Natural killer cell treated with Interleukin-12 subunit alpha and Interleukin-12 subunit beta and Interleukin-15 and Interleukin-18, amount 100 ng/mL, for 72 hours (primary cell): ENCODE data around the gene CALHM6. TPM values are rescaled to one million over a fixed set of nuclear protein-coding genes. Genes with fewer than 3 reads are reported as not detected.
"Not testable (repeated sequence)": the region's sequence is repeated elsewhere in the genome, so short reads cannot be mapped to it uniquely, and the experiment has no call there.

ENCODE experiments used
- ATAC-seq, 2 donors: fragments of 150-1000 bp; cut with Tn5 transposase in 1 of 2; sonication (Bioruptor Pico), chemical (Tn5 transposase) in 1 of 2; 2 replicates each; pipeline ENCODE4 v1.10.0; 2021
- DNase-seq: peaks from one replicate; pipeline ENCODE4 v3.0.0; 2022; ENCODE audit warnings: low spot score
- H3K27ac Mint-ChIP-seq, 2 donors: 1 replicate in 1 of 2; 2 replicates in 1 of 2; pipeline ENCODE4 v1.8.0; 2022; ENCODE audit warnings: mixed read lengths in 2 of 2, mild to moderate bottlenecking in 1 of 2, moderate library complexity in 1 of 2
- H3K27me3 Mint-ChIP-seq, 2 donors: 1 replicate in 1 of 2; 2 replicates in 1 of 2; pipeline ENCODE4 v1.8.0; 2022; ENCODE audit warnings: mixed read lengths in 2 of 2
- H3K36me3 Mint-ChIP-seq: one replicate; pipeline ENCODE4 v1.8.0; 2022; ENCODE audit warnings: mixed read lengths
- H3K4me1 Mint-ChIP-seq, 2 donors: 1 replicate in 1 of 2; 2 replicates in 1 of 2; pipeline ENCODE4 v1.8.0; 2022; ENCODE audit warnings: low read depth in 2 of 2, mixed read lengths in 2 of 2, mild to moderate bottlenecking in 1 of 2
- H3K4me3 Mint-ChIP-seq: one replicate; pipeline ENCODE4 v1.8.0; 2022; ENCODE audit warnings: mixed read lengths
- H3K9me3 Mint-ChIP-seq: 2 replicates; pipeline ENCODE4 v1.8.0; 2022; ENCODE audit warnings: mixed read lengths
- total RNA-seq, 2 donors: library from RNA; stranded (reverse); gene quantifications; one replicate each; pipeline ENCODE4 v1.2.3, GENCODE V29; 2022

CALHM6 gene
- total RNA-seq, 2 donors from 2014 or later: 8.0 to 9.6 TPM

DNA sequence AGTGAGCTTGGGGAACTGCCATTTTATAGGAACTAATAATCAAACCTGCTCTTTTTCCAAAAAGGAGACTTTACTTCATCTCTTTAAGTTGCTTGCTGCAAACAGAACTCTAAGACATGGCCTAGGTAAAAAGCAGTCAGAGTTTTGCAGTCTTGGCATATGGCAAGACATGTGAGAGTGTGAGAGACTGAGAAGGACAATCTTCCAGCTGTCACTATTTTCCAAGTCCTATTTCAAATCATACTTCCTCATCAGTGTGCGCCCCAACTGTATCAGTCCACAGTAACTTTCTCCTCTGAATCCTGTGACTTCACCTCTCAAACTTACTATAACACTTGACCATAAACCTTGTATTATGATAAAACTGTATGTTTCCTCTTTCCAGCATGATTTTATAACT lies 10.4 kb downstream of the CALHM6 start:
- peaks cover 0 to 5% of the 10 kb centered on the region in 2 donors for H3K27me3 Mint-ChIP-seq
- H3K9me3 Mint-ChIP-seq: no peaks in the 10 kb centered on the region
- H3K27ac Mint-ChIP-seq: no peak overlapping the region
- ATAC-seq (no peak), DNase-seq (no peak)
- H3K36me3 Mint-ChIP-seq: no peaks in the 10 kb centered on the region
- peaks cover 20 to 29% of the 10 kb centered on the region in 2 donors for H3K4me1 Mint-ChIP-seq
- H3K4me3 Mint-ChIP-seq: no peak overlapping the region

DNA sequence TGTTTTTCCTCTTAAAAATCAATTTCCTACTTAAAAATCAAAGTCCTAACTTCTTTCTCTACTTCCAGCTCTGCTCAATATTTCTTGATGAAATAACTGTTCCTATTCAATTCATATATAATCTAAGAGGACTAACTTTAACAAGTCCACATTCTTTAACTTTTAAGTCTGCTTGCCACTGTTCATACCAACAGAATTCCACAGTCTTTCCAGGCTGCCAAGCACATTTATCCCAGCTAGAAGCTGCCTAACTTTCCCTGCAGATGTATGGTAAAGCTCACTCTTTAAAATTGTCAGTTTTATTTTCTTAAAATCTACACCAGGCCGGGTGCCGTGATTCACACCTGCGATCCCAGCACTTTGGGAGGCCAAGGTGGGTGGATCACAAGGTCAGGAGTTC lies 11.5 kb downstream of the CALHM6 start:
- peaks cover 24 to 30% of the 10 kb centered on the region in 2 donors for H3K4me1 Mint-ChIP-seq
- no peak overlapping the region for H3K4me3 Mint-ChIP-seq
- H3K36me3 Mint-ChIP-seq: no peaks in the 10 kb centered on the region
- ATAC-seq (no peak), DNase-seq (no peak)
- H3K27ac Mint-ChIP-seq: peak overlapping the region in 1 of 2 donors; percentile 61
- peaks cover 4% of the 10 kb centered on the region for H3K9me3 Mint-ChIP-seq
- H3K27me3 Mint-ChIP-seq: peaks cover 0 to 5% of the 10 kb centered on the region in 2 donors

DNA sequence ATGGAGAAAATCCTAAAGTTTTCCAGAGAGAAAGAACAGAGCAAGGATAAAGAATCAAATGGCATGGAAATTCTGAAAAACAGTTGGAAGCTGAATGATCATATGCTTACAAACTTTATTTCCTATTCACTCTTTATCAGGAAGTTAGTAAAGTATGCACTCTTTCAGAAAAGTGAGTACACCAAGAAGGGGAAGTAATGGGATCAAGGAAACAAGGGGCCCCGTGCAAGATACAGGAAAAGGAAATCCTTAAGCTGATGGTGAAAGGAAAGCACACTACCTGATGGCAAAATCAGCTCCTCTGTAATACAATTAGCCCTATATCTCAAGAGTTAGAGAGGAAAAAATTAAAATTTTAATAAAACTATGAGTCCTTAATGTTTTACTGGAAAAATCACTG lies 14.0 kb downstream of the CALHM6 start:
- DNase-seq (no peak), ATAC-seq (no peak)
- Mint-ChIP-seq H3K36me3 (peaks cover 4% of the 10 kb centered on the region), H3K27me3 (no peaks in the 10 kb centered on the region), H3K4me3 (peak overlapping the region; percentile 82), H3K27ac (peak overlapping the region; percentile 89 to 96), H3K4me1 (peaks cover 27 to 30% of the 10 kb centered on the region in 2 donors), H3K9me3 (peaks cover 4% of the 10 kb centered on the region)

DNA sequence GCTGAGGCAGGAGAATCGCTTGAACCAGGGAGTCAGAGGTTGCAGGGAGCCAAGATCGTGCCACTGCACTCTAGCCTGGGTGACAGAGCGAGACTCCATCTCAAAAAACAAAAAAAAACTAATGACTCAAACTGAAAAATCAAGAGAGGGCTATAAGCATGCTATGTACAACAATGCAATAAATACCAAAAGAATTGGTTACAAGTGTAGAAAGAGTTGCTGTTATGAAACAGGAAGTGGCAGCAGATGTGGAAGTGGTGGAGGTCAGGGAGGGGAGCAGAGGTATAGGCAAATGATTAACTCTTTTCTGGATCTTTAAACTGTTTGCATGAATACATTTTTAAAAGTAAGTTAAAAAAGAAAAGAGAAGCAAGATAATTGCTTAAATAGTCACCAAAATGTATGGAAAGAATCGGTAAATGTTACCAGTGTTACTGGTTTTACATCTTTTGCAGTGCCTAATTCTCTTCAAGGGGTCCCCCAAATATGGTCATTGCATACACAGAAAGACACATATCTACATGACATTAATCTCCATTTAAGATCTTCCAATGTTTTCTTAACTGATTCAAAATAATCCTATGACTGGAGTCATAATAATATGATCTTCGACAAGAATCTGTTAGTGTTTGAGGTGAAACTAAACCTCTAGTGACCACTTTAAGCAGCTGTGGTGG lies 15.0 kb downstream of the CALHM6 start:
- H3K4me3 Mint-ChIP-seq: peak overlapping the region; percentile 82
- peaks cover 4% of the 10 kb centered on the region for H3K9me3 Mint-ChIP-seq
- peak; percentile 96 for ATAC-seq
- H3K27me3 Mint-ChIP-seq: no peaks in the 10 kb centered on the region
- H3K36me3 Mint-ChIP-seq: peaks cover 4% of the 10 kb centered on the region
- peak overlapping the region; percentile 89 to 96 for H3K27ac Mint-ChIP-seq
- DNase-seq: peak; percentile 67
- peaks cover 27 to 30% of the 10 kb centered on the region in 2 donors for H3K4me1 Mint-ChIP-seq

DNA sequence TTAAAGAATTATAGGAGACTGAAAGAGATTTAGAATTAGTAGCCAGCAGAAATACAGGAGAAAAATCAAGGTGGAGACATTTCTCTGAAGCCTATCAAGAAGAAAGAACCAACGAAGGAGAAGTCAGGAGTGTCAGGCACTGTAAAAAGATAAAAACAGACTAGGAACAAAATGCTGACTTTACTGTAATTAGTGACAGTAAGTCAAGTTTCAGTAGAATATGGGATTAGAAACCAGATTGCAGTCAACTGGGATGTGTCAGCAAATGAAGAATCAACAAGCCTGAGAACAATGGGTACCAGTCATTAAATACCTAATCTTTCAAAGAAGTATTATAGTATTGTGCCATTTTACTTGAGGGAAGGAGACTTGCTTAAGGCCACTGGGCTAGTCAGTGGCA lies 21.6 kb downstream of the CALHM6 start:
- Mint-ChIP-seq H3K4me1 (peaks cover 0 to 3% of the 10 kb centered on the region in 2 donors), H3K27me3 (peaks cover 15 to 40% of the 10 kb centered on the region in 2 donors), H3K9me3 (peaks cover 3% of the 10 kb centered on the region), H3K4me3 (no peak overlapping the region), H3K36me3 (peaks cover 4% of the 10 kb centered on the region), H3K27ac (no peak overlapping the region)
- ATAC-seq (no peak), DNase-seq (no peak)

DNA sequence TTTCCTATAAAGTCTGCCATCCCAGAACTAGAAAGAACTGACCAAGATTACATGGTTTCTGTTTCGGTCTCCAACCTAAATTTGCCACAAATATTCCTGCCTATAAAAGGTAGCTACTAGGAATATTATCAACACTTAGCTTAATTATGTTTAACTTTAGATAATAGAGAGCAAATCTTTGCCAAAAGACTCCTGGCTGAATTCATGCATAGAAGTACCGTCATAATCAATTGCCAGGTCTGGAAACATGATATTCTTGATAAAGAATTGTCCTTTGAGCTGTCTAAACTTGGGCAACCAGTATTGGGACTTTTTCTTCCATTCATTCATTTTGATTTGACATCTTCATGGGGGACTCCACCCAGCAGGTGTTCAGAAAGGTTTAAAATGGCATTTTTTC lies 22.4 kb downstream of the CALHM6 start:
- Mint-ChIP-seq H3K9me3 (peaks cover 3% of the 10 kb centered on the region), H3K27ac (no peak overlapping the region), H3K36me3 (peaks cover 2% of the 10 kb centered on the region), H3K27me3 (peaks cover 15 to 40% of the 10 kb centered on the region in 2 donors), H3K4me1 (peaks cover 0 to 1% of the 10 kb centered on the region in 2 donors), H3K4me3 (no peak overlapping the region)
- no peak for ATAC-seq
- no peak for DNase-seq

DNA sequence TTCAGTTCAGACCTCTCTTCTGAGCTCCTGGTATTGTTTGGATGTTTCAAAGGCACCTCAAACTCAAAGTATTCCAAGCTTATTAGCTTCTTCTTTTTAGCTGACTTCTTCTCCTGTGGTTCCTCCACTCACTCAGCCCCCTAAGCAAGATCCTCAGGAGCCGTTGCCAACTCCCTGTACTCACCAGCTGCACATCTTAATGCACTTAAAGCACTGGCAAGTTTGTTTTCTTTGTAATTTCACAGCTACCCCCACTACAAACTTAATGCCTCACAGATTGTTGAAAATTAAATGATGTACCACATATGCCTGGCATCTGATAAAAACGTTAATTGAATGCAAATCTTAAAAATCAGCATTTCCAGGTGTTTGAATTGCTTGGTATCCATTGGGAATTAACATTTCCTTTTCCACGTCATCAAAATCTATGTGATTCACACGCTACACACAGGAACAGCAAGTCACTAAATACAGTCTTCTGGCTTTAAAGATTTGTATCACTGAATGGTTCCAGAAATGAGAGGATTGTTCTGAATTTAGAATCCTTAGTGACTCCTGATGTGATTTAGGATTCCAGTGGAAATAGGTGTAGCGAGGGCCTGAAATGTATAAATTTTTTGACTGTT lies 24.5 kb downstream of the CALHM6 start:
- Mint-ChIP-seq H3K9me3 (peaks cover 6% of the 10 kb centered on the region), H3K27me3 (peaks cover 17 to 52% of the 10 kb centered on the region in 2 donors), H3K4me3 (no peak overlapping the region), H3K27ac (no peak overlapping the region), H3K36me3 (peaks cover 9% of the 10 kb centered on the region), H3K4me1 (no peaks in the 10 kb centered on the region)
- DNase-seq (no peak), ATAC-seq (no peak)

DNA sequence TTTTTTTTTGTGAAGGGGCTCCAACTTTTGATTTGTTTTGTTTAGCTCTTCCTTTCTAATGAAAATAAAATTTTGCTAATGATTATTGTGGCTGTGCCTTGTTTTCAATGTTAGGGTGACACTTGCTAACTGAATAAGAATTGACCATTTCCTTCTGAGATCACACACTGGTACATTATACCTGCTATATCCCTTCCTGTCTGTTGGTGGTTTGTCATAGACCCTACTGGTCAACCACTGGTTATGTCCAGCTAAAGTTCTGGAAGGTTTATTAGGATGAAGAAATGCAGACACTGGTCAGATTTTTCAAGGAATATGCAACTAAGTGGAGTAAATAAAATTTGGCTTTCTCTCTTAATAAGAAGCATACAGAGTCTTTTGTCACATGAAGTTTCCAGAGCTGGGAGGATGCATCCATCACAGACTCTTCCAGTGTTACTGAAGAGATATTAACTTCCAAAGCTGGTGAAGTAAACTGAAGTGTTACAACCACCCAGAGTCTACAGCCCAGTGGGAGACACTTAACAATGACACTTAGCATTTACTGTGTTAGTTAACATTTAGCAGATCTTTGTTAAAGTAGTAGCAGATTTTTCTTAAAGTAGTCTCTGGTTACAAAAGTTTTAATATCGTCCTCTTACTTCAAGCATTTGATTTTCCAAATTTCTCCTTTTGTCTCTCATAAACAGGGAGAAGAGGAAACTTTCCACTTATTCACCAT lies 30.6 kb downstream of the CALHM6 start:
- DNase-seq: no peak
- no peak overlapping the region for H3K27ac Mint-ChIP-seq
- H3K4me3 Mint-ChIP-seq: no peak overlapping the region
- peaks cover 2% of the 10 kb centered on the region for H3K9me3 Mint-ChIP-seq
- H3K4me1 Mint-ChIP-seq: no peaks in the 10 kb centered on the region
- H3K36me3 Mint-ChIP-seq: peaks cover 9% of the 10 kb centered on the region
- ATAC-seq: no peak
- H3K27me3 Mint-ChIP-seq: peaks cover 10 to 29% of the 10 kb centered on the region in 2 donors

DNA sequence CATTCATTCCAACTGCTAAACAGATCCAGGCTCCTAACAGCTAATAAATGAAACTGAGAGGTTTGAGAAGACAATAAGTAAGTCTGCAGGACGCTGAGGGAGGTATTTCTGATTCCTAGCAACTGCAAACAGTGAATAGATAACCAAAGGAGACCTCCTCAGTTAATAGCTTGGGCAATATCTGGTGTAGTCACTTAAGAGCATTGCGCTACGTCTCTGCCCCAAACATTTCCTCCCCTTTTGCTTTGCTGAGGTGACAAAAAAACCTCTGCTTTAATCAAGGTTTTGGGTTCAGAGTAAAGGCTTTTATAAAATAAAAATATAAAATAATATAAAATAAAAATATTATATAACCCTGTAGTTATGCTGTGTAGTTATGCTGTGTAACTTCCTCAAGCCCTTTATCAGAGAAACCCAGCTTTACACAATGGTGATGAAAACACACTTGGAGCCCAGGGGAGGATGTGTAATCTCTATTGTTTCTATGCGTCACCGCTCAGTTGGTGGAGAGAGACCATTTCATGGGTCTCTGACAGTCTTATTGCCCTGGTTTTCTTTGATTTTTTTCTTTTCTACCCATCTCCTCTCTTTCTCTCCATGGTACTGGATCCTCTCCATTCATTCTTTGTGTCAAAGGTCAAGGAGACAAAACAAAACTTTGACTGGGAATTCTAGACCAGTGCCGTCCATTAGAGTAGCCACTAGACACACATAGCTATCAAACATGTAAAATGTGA lies 31.3 kb downstream of the CALHM6 start:
- ATAC-seq (no peak), DNase-seq (no peak)
- H3K4me3 Mint-ChIP-seq: no peak overlapping the region
- peaks cover 2% of the 10 kb centered on the region for H3K9me3 Mint-ChIP-seq
- no peak overlapping the region for H3K27ac Mint-ChIP-seq
- peaks cover 9 to 26% of the 10 kb centered on the region in 2 donors for H3K27me3 Mint-ChIP-seq
- peaks cover 9% of the 10 kb centered on the region for H3K36me3 Mint-ChIP-seq
- no peaks in the 10 kb centered on the region for H3K4me1 Mint-ChIP-seq

DNA sequence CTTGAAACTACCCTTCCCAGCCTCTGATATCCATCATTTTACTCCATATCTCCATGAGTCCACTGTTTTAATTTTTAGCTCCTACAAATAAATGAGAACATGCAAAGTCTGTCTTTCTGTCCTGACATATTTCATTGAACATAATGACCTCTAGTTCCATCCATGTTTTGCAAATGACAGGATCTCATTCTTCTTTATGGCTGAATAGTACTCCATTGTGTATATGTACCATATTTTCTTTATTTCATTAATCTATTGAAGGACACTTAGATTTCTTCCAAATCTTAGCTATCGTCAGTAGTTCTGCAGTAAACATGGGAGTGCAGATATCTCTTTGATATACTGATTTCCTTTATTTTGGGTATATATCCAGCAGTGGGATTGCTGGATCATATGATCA lies 34.0 kb downstream of the CALHM6 start:
- not testable (repeated sequence) for H3K4me1 Mint-ChIP-seq, H3K9me3 Mint-ChIP-seq, H3K4me3 Mint-ChIP-seq, H3K27ac Mint-ChIP-seq, DNase-seq, H3K36me3 Mint-ChIP-seq, ATAC-seq
- H3K27me3 Mint-ChIP-seq: peaks cover 19 to 34% of the 10 kb centered on the region in 2 donors

DNA sequence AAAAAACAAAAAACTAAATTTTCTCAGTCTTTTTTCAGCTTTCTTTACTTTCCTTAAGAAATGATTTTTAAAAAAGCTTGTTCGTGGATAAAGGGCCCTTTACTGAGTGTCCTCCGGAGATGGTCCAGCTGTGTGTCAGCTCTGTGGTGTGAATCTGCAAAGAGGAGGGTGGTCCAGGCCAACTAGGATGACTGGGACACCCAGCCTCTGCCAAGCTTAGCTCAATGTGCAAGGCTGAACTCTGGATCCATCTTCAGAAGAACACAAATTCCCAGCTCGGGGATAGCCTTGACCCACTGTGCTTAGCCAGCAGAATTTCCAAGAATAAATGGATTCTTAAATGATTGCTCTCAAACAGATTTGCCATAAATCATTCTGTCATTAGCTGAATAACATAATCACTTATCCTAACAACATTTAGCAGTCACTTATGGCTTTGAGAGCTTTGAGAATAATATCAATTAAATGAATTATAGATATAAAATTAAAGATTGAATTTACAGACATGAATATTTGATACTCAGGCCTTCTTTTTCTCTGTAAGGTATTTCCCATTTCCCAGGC lies 36.0 kb downstream of the CALHM6 start:
- DNase-seq (no peak), ATAC-seq (no peak)
- no peak overlapping the region for H3K4me3 Mint-ChIP-seq
- H3K36me3 Mint-ChIP-seq: peaks cover 4% of the 10 kb centered on the region
- peaks cover 15 to 31% of the 10 kb centered on the region in 2 donors for H3K27me3 Mint-ChIP-seq
- H3K9me3 Mint-ChIP-seq: no peaks in the 10 kb centered on the region
- H3K4me1 Mint-ChIP-seq: no peaks in the 10 kb centered on the region
- no peak overlapping the region for H3K27ac Mint-ChIP-seq

DNA sequence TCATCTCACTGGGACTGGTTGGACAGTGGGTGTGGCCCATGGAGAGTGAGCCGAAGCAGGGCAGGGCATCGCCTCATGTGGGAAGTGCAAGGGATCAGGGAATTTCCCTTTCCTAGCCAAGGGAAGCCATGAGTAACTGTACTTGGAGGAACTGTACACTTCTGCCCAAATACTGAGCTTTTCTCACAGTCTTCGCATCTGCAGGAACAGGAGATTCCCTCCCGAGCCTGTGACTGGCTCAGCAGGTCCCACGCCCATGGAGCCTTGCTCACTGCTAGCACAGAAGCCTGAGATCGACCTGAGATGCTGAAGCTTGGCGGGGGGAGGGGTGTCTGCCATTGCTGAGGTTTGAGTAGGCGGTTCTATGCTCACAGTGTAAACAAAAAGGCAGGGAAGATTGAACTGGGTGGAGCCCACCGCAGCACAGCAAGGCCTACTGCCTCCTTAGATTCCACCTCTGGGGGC lies 39.8 kb downstream of the CALHM6 start:
- H3K27ac Mint-ChIP-seq: no peak overlapping the region
- no peak for DNase-seq
- no peak overlapping the region for H3K4me3 Mint-ChIP-seq
- peaks cover 32 to 51% of the 10 kb centered on the region in 2 donors for H3K27me3 Mint-ChIP-seq
- H3K36me3 Mint-ChIP-seq: peaks cover 27% of the 10 kb centered on the region
- H3K4me1 Mint-ChIP-seq: no peaks in the 10 kb centered on the region
- no peak for ATAC-seq
- H3K9me3 Mint-ChIP-seq: peaks cover 4% of the 10 kb centered on the region

DNA sequence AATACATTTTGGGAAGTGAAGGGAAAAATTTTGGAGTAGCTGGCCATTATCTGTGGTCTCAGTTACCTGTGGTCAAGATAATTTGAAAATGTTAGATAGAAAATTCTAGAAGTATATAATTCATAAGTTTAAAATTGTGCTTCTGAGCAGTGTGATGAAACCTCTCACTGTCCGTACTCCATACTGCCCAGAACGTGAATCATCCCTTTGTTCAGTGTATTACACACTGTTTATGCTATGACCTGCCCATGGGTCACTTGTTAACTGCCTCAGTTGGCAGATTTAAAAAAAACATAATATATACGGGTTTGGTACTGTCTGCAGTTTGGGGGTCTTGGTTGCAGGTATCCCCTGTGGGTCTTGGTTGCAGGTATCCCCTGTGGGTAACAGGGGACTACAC lies 46.1 kb downstream of the CALHM6 start:
- peaks cover 34% of the 10 kb centered on the region for H3K36me3 Mint-ChIP-seq
- no peaks in the 10 kb centered on the region for H3K4me1 Mint-ChIP-seq
- peaks cover 28 to 40% of the 10 kb centered on the region in 2 donors for H3K27me3 Mint-ChIP-seq
- DNase-seq (no peak), ATAC-seq (no peak)
- H3K9me3 Mint-ChIP-seq: peaks cover 4% of the 10 kb centered on the region
- no peak overlapping the region for H3K4me3 Mint-ChIP-seq
- H3K27ac Mint-ChIP-seq: no peak overlapping the region
